ENCODE data around the gene MMP7.

- TF ChIP-seq CTCF (IDR thresholded peaks at IDR 0.05 in 4 of 5, conservative IDR thresholded peaks at IDR 0.05 in 1 of 5) (no peak), POLR2A (IDR thresholded peaks at IDR 0.05) (no peak)
Measured at GRCh38 chr11:102577182-102577581, 46.6 kb upstream of the MMP7 start.

All from gastrocnemius medialis (tissue), 4 donors.